MM.1S (cell line): ENCODE data around the gene YLPM1.

ENCODE experiments used
- EZH2 ChIP-seq: fragments of 300-600 bp; sonication (generic); optimal IDR thresholded peaks from 2 replicates; pipeline ENCODE3; 2017; ENCODE audit warnings: low read depth, mild to moderate bottlenecking, antibody characterized with exemption, low read length, mixed read lengths
- TF ChIP-seq, protein P1 (sequence below): fragments of 300-600 bp; sonication (generic); IDR thresholded peaks from 2 replicates; pipeline ENCODE4 v1.5.1; 2016; ENCODE audit warnings: antibody characterized with exemption, low read length, mixed read lengths

DNA sequence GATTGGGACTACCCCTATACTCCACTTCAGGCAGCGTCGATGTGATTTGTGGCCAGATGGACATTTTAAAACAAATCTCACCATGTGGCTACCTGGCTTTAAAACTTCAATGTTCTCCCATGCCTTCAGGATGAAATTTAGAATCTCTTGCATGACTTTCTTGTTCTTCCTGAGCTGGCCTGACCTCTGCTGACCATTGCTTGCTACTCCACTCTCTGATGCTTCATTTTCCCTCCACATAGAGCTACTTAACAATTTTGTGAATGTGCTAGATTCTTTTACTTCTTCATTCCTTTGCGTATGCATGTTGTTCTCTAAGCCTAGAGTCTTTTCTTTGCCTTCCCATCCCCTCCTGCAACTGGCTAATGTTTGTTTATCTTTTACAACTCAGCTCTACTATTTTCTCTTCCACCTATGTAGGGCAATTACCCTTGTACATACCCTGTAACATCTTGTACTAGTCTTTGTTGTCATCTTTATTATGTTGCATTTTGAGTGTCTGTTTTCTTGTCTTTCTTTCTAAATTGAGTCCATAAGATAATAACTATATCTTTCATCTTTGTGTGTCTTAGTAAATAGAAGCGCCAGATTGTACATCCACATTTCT, 41.2 kb downstream of the YLPM1 start:
- TF ChIP-seq, protein P1, sequence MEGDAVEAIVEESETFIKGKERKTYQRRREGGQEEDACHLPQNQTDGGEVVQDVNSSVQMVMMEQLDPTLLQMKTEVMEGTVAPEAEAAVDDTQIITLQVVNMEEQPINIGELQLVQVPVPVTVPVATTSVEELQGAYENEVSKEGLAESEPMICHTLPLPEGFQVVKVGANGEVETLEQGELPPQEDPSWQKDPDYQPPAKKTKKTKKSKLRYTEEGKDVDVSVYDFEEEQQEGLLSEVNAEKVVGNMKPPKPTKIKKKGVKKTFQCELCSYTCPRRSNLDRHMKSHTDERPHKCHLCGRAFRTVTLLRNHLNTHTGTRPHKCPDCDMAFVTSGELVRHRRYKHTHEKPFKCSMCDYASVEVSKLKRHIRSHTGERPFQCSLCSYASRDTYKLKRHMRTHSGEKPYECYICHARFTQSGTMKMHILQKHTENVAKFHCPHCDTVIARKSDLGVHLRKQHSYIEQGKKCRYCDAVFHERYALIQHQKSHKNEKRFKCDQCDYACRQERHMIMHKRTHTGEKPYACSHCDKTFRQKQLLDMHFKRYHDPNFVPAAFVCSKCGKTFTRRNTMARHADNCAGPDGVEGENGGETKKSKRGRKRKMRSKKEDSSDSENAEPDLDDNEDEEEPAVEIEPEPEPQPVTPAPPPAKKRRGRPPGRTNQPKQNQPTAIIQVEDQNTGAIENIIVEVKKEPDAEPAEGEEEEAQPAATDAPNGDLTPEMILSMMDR, result peak; percentile 28
- no peak for TF ChIP-seq EZH2
